Fibroblast of mammary gland (primary cell): ENCODE measurements around the gene TRPT1.

Experiments
- DNase-seq: peaks from one replicate; pipeline ENCODE4 v3.0.0-alpha.2; 2010; ENCODE audit warnings: low read depth
- H3K4me3 ChIP-seq: 2 replicates; pipeline ENCODE4 v1.5.1; 2011; ENCODE audit warnings: low read depth, mild to moderate bottlenecking, low read length, moderate library complexity; ENCODE audit not compliant: control insufficient read depth
- TF ChIP-seq, protein P1 (sequence below): conservative IDR thresholded peaks from 2 replicates; pipeline ENCODE4 v1.5.1; 2011; ENCODE audit warnings: low read depth, low read length, inconsistent platforms; ENCODE audit not compliant: control insufficient read depth, insufficient read depth

TRPT1 gene

DNA sequence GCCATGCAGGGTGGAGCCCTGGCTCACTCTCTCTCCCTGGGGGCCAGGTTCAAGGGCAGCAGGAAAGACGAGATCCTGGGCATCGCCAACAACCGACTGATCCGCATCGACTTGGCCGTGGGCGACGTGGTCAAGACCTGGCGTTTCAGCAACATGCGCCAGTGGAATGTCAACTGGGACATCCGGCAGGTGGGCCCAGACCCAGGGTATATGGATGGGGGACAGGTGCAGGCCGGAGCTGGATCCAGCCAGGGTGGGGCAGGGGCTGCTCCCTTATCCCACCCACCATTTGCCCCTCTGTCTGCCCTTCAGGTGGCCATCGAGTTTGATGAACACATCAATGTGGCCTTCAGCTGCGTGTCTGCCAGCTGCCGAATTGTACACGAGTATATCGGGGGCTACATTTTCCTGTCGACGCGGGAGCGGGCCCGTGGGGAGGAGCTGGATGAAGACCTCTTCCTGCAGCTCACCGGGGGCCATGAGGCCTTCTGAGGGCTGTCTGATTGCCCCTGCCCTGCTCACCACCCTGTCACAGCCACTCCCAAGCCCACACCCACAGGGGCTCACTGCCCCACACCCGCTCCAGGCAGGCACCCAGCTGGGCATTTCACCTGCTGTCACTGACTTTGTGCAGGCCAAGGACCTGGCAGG, 2.9 kb downstream of the TRPT1 start:
- no peak overlapping the region for H3K4me3 ChIP-seq
- TF ChIP-seq, protein P1, sequence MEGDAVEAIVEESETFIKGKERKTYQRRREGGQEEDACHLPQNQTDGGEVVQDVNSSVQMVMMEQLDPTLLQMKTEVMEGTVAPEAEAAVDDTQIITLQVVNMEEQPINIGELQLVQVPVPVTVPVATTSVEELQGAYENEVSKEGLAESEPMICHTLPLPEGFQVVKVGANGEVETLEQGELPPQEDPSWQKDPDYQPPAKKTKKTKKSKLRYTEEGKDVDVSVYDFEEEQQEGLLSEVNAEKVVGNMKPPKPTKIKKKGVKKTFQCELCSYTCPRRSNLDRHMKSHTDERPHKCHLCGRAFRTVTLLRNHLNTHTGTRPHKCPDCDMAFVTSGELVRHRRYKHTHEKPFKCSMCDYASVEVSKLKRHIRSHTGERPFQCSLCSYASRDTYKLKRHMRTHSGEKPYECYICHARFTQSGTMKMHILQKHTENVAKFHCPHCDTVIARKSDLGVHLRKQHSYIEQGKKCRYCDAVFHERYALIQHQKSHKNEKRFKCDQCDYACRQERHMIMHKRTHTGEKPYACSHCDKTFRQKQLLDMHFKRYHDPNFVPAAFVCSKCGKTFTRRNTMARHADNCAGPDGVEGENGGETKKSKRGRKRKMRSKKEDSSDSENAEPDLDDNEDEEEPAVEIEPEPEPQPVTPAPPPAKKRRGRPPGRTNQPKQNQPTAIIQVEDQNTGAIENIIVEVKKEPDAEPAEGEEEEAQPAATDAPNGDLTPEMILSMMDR: no peak
- no peak for DNase-seq

DNA sequence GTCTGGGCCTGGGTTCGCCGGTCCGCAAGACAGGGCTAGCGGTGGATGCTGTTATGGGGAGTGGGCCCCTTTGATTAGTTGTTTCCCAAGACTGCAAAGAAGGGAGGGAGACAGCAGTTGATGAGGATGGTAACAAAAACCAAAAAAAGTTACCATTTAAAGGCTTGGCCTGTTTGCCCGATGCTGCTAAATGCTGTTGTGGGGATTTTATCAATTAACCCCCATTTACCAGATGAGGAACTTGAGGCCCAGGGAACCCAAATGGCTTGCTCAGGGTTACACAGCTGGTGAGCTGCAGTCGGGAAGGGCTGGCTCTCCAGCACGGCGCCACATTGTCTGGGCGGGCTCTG, 3.4 kb downstream of the TRPT1 start:
- no peak overlapping the region for H3K4me3 ChIP-seq
- TF ChIP-seq, protein P1: no peak
- no peak for DNase-seq

DNA sequence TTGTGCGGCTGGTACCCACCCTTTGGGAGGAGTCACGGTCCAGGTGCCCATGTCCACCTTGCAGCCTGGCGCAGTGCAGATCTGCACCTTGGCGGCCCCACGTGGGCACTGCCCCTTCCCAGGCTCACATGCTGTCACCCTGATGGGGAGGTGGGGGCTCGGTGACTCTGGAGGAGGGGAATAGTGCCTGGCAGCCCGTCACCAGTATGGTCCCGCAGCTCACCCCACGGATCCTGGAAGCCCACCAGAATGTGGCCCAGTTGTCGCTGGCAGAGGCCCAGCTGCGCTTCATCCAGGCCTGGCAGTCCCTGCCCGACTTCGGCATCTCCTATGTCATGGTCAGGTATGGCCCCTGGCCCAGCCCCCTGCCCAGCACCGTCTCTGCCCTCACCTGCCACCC, 5.2 kb downstream of the TRPT1 start:
- H3K4me3 ChIP-seq: no peak overlapping the region
- TF ChIP-seq, protein P1: no peak
- DNase-seq: no peak

DNA sequence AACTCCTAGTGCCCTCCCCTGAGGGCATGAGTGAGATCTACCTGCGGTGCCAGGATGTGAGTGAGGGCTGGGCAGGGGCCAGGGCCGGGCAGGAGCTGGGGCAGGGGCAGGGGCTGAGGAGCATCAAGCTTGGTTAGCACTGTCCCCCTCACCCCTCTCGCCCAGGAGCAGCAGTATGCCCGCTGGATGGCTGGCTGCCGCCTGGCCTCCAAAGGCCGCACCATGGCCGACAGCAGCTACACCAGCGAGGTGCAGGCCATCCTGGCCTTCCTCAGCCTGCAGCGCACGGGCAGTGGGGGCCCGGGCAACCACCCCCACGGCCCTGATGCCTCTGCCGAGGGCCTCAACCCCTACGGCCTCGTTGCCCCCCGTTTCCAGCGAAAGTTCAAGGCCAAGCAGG, 5.7 kb downstream of the TRPT1 start:
- no peak for DNase-seq
- TF ChIP-seq, protein P1: no peak

DNA sequence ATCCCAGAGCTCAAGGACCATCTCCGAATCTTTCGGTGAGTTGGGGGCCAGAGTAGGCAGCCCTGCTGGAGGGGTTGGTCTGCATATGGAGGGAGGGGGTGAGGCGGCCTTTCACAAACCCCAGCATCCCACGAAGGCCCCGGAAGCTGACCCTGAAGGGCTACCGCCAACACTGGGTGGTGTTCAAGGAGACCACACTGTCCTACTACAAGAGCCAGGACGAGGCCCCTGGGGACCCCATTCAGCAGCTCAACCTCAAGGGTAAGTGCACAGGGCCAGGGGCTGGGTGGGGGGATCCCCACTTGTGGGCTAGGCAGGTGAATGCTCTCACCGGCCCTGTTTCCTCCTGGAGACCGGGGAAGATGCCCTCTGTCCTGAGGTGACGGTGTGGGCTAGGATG, 6.2 kb downstream of the TRPT1 start:
- no peak for DNase-seq
- TF ChIP-seq, protein P1: no peak
- H3K4me3 ChIP-seq: no peak overlapping the region

More for the DNA sequence above, 5.7 kb downstream of the TRPT1 start:
- H3K4me3 ChIP-seq: no peak overlapping the region

DNA sequence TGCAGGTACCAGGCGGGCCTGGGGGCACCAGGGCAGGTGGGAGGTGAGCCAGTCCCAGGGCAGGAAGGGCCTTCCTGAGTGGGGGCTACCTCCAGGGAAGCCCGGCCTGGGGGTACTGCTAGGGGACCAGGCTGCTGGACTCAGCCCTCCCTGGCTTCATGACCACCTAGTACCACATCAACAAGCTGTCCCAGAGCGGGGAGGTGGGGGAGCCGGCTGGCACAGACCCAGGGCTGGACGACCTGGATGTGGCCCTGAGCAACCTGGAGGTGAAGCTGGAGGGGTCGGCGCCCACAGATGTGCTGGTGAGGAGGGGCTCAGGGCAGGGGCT, 6.7 kb downstream of the TRPT1 start:
- TF ChIP-seq, protein P1: no peak

More for the DNA sequence above, 6.7 kb downstream of the TRPT1 start:
- no peak for DNase-seq
- no peak overlapping the region for H3K4me3 ChIP-seq
